Neural progenitor cell (in vitro differentiated cells): Measurements from ENCODE around the gene KDM7A. TPM values are rescaled to one million over a fixed set of nuclear protein-coding genes. Genes with fewer than 3 reads are reported as not detected.

Experiments
- DNase-seq: peaks from one replicate; pipeline ENCODE4 v3.0.0-alpha.2; 2016; ENCODE audit warnings: low spot score
- H2AFZ ChIP-seq: fragments of 200-600 bp; sonication (generic); replicated peaks from 2 replicates; pipeline ENCODE4 v1.6.1; 2016; ENCODE audit warnings: antibody characterized with exemption
- H3F3A ChIP-seq: fragments of 200-600 bp; sonication (generic); 2 replicates; pipeline ENCODE4 v1.6.1; 2016; ENCODE audit warnings: antibody characterized with exemption, low read depth
- H3K27ac ChIP-seq: fragments of 200-600 bp; sonication (generic); 2 replicates; pipeline ENCODE4 v1.5.1; 2016; ENCODE audit warnings: mild to moderate bottlenecking
- H3K27me3 ChIP-seq: fragments of 200-600 bp; sonication (generic); 2 replicates; pipeline ENCODE4 v1.6.1; 2016; ENCODE audit warnings: mild to moderate bottlenecking, moderate library complexity
- H3K36me3 ChIP-seq: fragments of 200-600 bp; sonication (generic); 2 replicates; pipeline ENCODE4 v1.5.1; 2016
- H3K4me1 ChIP-seq: fragments of 200-600 bp; sonication (generic); 2 replicates; pipeline ENCODE4 v1.6.1; 2016; ENCODE audit warnings: mixed run types
- H3K4me2 ChIP-seq: fragments of 200-600 bp; sonication (generic); 2 replicates; pipeline ENCODE4 v1.6.1; 2016
- H3K4me3 ChIP-seq: fragments of 200-600 bp; sonication (generic); 2 replicates; pipeline ENCODE4 v1.5.1; 2016
- H3K79me2 ChIP-seq: fragments of 200-600 bp; sonication (generic); 2 replicates; pipeline ENCODE4 v1.6.1; 2016; ENCODE audit warnings: low read depth
- H3K9ac ChIP-seq: fragments of 200-600 bp; sonication (generic); 2 replicates; pipeline ENCODE4 v1.6.1; 2016
- H3K9me3 ChIP-seq: fragments of 200-600 bp; sonication (generic); 2 replicates; pipeline ENCODE4 v1.5.1; 2016; ENCODE audit warnings: low read depth
- H4K20me1 ChIP-seq: fragments of 200-600 bp; sonication (generic); 2 replicates; pipeline ENCODE4 v1.6.1; 2016; ENCODE audit warnings: low read depth
- H3K27ac Mint-ChIP-seq: 3 replicates; pipeline ENCODE4 v1.8.0; 2021; ENCODE audit warnings: mixed read lengths
- H3K27me3 Mint-ChIP-seq: 2 replicates; pipeline ENCODE4 v1.8.0; 2022; ENCODE audit warnings: low read depth, mild to moderate bottlenecking, inconsistent platforms, moderate library complexity, mixed read lengths; ENCODE audit not compliant: insufficient read depth
- H3K36me3 Mint-ChIP-seq: 3 replicates; pipeline ENCODE4 v1.8.0; 2021; ENCODE audit warnings: mixed read lengths
- H3K4me1 Mint-ChIP-seq: 3 replicates; pipeline ENCODE4 v1.8.0; 2021; ENCODE audit warnings: mixed read lengths
- H3K4me3 Mint-ChIP-seq: 3 replicates; pipeline ENCODE4 v1.8.0; 2021; ENCODE audit warnings: mild to moderate bottlenecking, moderate library complexity, mixed read lengths
- H3K9me3 Mint-ChIP-seq: 3 replicates; pipeline ENCODE4 v1.8.0; 2020; ENCODE audit warnings: mixed read lengths
- CTCF ChIP-seq: fragments of 200-600 bp; sonication (generic); IDR thresholded peaks from 2 replicates; pipeline ENCODE4 v1.5.1; 2017; ENCODE audit warnings: antibody characterized with exemption, mild to moderate bottlenecking
- EZH2 ChIP-seq: fragments of 200-600 bp; sonication (generic); IDR thresholded peaks from 2 replicates; pipeline ENCODE4 v1.6.1; 2017; ENCODE audit warnings: antibody characterized with exemption, mild to moderate bottlenecking, moderate library complexity
- EZH2phosphoT487 ChIP-seq: fragments of 200-600 bp; sonication (generic); IDR thresholded peaks from 2 replicates; pipeline ENCODE4 v1.6.1; 2017; ENCODE audit warnings: antibody characterized with exemption
- total RNA-seq: library from RNA; depleted of rRNA; stranded (reverse); fragments of >200 nt; gene quantifications from 2 replicates; pipeline ENCODE4 v1.2.3, GENCODE V29; 2015; ENCODE audit warnings: low replicate concordance

The KDM7A gene
- total RNA-seq, 1 donor from 2014 or later, result 13.6 TPM

GRCh38 chr7:140051820-140052219 is 125.0 kb downstream of the KDM7A start:
- Histone ChIP-seq H3K4me1 (no peaks in the 10 kb centered on the region), H3K4me2 (no peak overlapping the region), H3K36me3 (no peaks in the 10 kb centered on the region), H3K4me3 (no peak overlapping the region), H3K9me3 (no peaks in the 10 kb centered on the region), H3K9ac (no peak overlapping the region), H3K27ac (no peak overlapping the region), H4K20me1 (no peaks in the 10 kb centered on the region), H3F3A (no peaks in the 10 kb centered on the region), H2AFZ (peak overlapping the region; percentile 68), H3K79me2 (no peaks in the 10 kb centered on the region), H3K27me3 (no peaks in the 10 kb centered on the region)
- Mint-ChIP-seq H3K9me3 (no peaks in the 10 kb centered on the region), H3K4me1 (no peaks in the 10 kb centered on the region), H3K27ac (no peak overlapping the region), H3K4me3 (no peak overlapping the region), H3K36me3 (no peaks in the 10 kb centered on the region), H3K27me3 (peaks cover 5% of the 10 kb centered on the region)
- no peak for DNase-seq
- no peak for TF ChIP-seq EZH2phosphoT487
- no peak for TF ChIP-seq CTCF
- TF ChIP-seq EZH2, result no peak

DNA sequence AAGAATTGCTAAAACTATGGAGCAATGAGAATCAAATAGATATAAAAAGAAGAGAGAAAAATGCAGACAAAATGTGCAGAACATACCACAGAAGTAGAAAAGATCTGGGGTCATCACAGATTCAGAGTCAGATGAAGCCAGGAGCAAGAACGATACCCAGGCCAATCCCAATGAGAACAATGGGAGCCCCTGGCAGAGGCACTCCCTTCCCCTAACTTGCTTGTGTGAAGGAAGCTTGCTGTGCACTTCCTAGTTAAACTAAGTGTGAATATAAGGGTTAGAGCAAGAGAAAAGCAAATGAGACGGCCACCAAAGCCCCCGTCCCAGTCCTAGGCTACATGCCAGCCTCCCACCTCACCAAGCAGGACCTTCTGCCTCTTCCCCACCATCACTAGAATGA is 126.7 kb downstream of the KDM7A start:
- Mint-ChIP-seq H3K4me3 (no peak overlapping the region), H3K27ac (no peak overlapping the region), H3K4me1 (no peaks in the 10 kb centered on the region), H3K27me3 (peaks cover 5% of the 10 kb centered on the region), H3K9me3 (no peaks in the 10 kb centered on the region), H3K36me3 (no peaks in the 10 kb centered on the region)
- Histone ChIP-seq H4K20me1 (no peaks in the 10 kb centered on the region), H2AFZ (no peak overlapping the region), H3K4me3 (no peak overlapping the region), H3F3A (no peaks in the 10 kb centered on the region), H3K27ac (no peak overlapping the region), H3K4me2 (no peak overlapping the region), H3K27me3 (no peaks in the 10 kb centered on the region), H3K9me3 (no peaks in the 10 kb centered on the region), H3K9ac (no peak overlapping the region), H3K4me1 (no peaks in the 10 kb centered on the region), H3K36me3 (no peaks in the 10 kb centered on the region), H3K79me2 (no peaks in the 10 kb centered on the region)
- no peak for DNase-seq
- TF ChIP-seq EZH2phosphoT487, result no peak
- no peak for TF ChIP-seq EZH2
- no peak for TF ChIP-seq CTCF

DNA sequence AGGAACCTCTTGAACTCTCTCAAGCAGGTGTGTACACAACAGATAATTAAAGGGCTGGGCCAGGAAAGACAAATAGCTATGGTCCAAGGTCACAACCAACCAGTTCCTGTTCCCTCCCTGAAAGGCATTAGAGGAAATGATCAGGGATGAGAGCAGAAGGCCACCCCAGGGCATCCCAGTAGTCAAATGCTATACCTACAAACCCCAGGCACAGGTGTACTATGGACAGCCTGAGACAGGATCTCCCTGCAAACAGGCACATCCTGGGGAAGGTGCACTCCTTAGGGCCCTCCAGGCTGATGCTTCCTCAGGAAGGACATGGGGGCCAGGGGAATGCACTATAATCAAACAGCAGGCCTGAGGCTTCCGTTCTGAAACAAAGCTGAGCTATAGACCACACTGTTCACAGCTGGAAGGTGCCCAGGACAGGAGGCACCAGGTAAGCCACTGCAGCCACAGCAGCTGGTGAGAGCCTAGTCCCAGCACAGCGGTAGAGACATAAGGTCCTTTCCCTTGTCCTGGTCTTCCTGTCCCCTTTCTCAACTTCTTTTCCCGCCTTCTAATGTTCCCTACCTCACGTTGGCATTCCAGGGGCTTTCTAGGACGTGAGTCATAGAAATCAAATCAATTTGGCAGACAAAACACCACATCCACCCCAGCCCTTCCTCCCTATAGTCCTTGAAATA is 127.3 kb downstream of the KDM7A start:
- Histone ChIP-seq H4K20me1 (no peaks in the 10 kb centered on the region), H3K27ac (no peak overlapping the region), H2AFZ (no peak overlapping the region), H3K27me3 (no peaks in the 10 kb centered on the region), H3K4me1 (no peaks in the 10 kb centered on the region), H3K36me3 (no peaks in the 10 kb centered on the region), H3K9me3 (no peaks in the 10 kb centered on the region), H3K4me2 (no peak overlapping the region), H3K79me2 (no peaks in the 10 kb centered on the region), H3F3A (no peaks in the 10 kb centered on the region), H3K4me3 (no peak overlapping the region), H3K9ac (no peak overlapping the region)
- Mint-ChIP-seq H3K27ac (no peak overlapping the region), H3K27me3 (peaks cover 5% of the 10 kb centered on the region), H3K9me3 (no peaks in the 10 kb centered on the region), H3K4me3 (no peak overlapping the region), H3K36me3 (no peaks in the 10 kb centered on the region), H3K4me1 (no peaks in the 10 kb centered on the region)
- TF ChIP-seq CTCF (no peak), EZH2phosphoT487 (no peak), EZH2 (no peak)
- no peak for DNase-seq
